Ovary (tissue), 3 donors: Measurements from ENCODE around the gene ATXN1.

Experiments
- CTCF ChIP-seq, 3 donors: fragments of 450-650 bp in 2 of 3; fragments of 200-600 bp in 1 of 3; IDR thresholded peaks; one replicate each; pipeline versions ENCODE4 v1.5.1 to v1.8.0; 2016 to 2022; ENCODE audit warnings: antibody characterized with exemption in 3 of 3, mild to moderate bottlenecking in 1 of 3
- EP300 ChIP-seq: sonication (generic); formaldehyde crosslinking; IDR thresholded peaks from one replicate; pipeline ENCODE4 v1.6.1; 2017; ENCODE audit warnings: antibody characterized with exemption
- POLR2A ChIP-seq: fragments of 450-650 bp; IDR thresholded peaks from one replicate; pipeline ENCODE4 v1.6.1; 2017; ENCODE audit warnings: antibody characterized with exemption, mild to moderate bottlenecking, moderate library complexity
- donor health status: DM: no; HTN: no; CAD: no.

- TF ChIP-seq POLR2A (no peak), CTCF (IDR thresholded peaks at IDR 0.05) (no peak), EP300 (no peak)
These were observed 220.2 kb downstream of the ATXN1 start for GRCh38 chr6:16540804-16541752.
